SK-N-SH treated with all-trans-retinoic acid at 6 μM for 48 hours (cell line): ENCODE measurements around the gene FPR3.
"Not testable (repeated sequence)": the region's sequence is repeated elsewhere in the genome, so short reads cannot be mapped to it uniquely, and the experiment has no call there.

Experiments used
- PPARA ChIP-seq: fragments of 250-450 bp; sonication (Bioruptor Pico); IDR thresholded peaks from 2 replicates; pipeline ENCODE4 v1.5.0; 2020; ENCODE audit warnings: mild to moderate bottlenecking, borderline replicate concordance
- SNAI2 ChIP-seq: fragments of 250-450 bp; sonication (Bioruptor Pico); IDR thresholded peaks from 2 replicates; pipeline ENCODE4 v1.5.0; 2020; ENCODE audit warnings: mild to moderate bottlenecking, moderate library complexity
- ZFP30 ChIP-seq: fragments of 450-650 bp; formaldehyde crosslinking; IDR thresholded peaks from 2 replicates; pipeline ENCODE4 v1.5.0; 2022; ENCODE audit warnings: mild to moderate bottlenecking, moderate library complexity

- TF ChIP-seq PPARA (CRISPR knock-in tag); SNAI2; ZFP30: not testable (repeated sequence)
These were observed 11.6 kb downstream of the FPR3 start for GRCh38 chr19:51806571-51806970.
